Psoas muscle (tissue), 8 donors: ENCODE results near the gene DTD2. TPM values are rescaled to one million over a fixed set of nuclear protein-coding genes. Genes with fewer than 3 reads are reported as not detected.

Experiments
- ATAC-seq, 4 donors: fragments of 200-7000 bp; cut with Tn5 transposase; one replicate each; pipeline ENCODE4 v1.9.1; 2020; ENCODE audit warnings: moderate library complexity in 3 of 4, mild to moderate bottlenecking in 2 of 4
- DNase-seq, 2 donors: peaks; one replicate each; pipeline ENCODE4 v3.0.0-alpha.2; 2020
- H3K27ac ChIP-seq: fragments of 200-600 bp; one replicate; pipeline ENCODE4 v1.8.0; 2022
- H3K27me3 ChIP-seq, 3 donors: fragments of 200-600 bp in 1 of 3; one replicate each; pipeline versions ENCODE4 v1.6.1 to v1.8.0; 2013 to 2022; ENCODE audit warnings: low read length in 2 of 3, mild to moderate bottlenecking in 2 of 3, moderate library complexity in 1 of 3; ENCODE audit not compliant: insufficient read depth in 3 of 3
- H3K36me3 ChIP-seq, 2 donors: fragments of 200-600 bp in 1 of 2; one replicate each; pipeline versions ENCODE4 v1.6.1 to v1.8.0; 2013 to 2022; ENCODE audit warnings: low read depth in 1 of 2, mild to moderate bottlenecking in 1 of 2, moderate library complexity in 1 of 2; ENCODE audit not compliant: insufficient read depth in 1 of 2
- H3K4me1 ChIP-seq: fragments of 200-600 bp; one replicate; pipeline ENCODE4 v1.8.0; 2022
- H3K4me3 ChIP-seq: fragments of 200-600 bp; one replicate; pipeline ENCODE4 v1.8.0; 2022; ENCODE audit warnings: mild to moderate bottlenecking
- H3K9me3 ChIP-seq: fragments of 200-600 bp; one replicate; pipeline ENCODE4 v1.8.0; 2022
- WGBS, 3 donors: extraction: QIAGEN DNeasy Blood & Tissue Kit; methylation state at CpG; one replicate each; pipeline versions ENCODE4 v1.1.6 to v1.1.7; 2013; 5-methylcytosine and 5-hydroxymethylcytosine counted together
- intact Hi-C, 2 donors: fragments of 100-400 bp; cut with DNase I; formaldehyde crosslinking; loops; one replicate each; pipeline versions ENCODE4 v1.11.0 to v1.14.2; 2022
- polyA plus RNA-seq, 3 donors: library from polyadenylated mRNA; stranded (reverse); fragments of 200-250 nt; gene quantifications; one replicate each; pipeline ENCODE4 v1.2.3, GENCODE V29; 2013
- total RNA-seq, 4 donors: library from RNA; stranded (reverse); fragmentation: NEBNext Ultra II Directional in 2 of 4; extraction: Animal tissue kit (Norgen Biotek cat#: 25700) in 2 of 4; gene quantifications; one replicate each; pipeline versions ENCODE4 v1.2.1 to v1.2.4, GENCODE V29; 2021 to 2023
- TF ChIP-seq, protein P1 (sequence below): fragments of 200-600 bp; IDR thresholded peaks from one replicate; pipeline ENCODE4 v1.8.0; 2022; ENCODE audit warnings: antibody characterized with exemption
- donor health status: healthy with polysubstance abuse.
- donor health status: DM: no; HTN: no; CAD: no; lungs with moderate emphysema.
- donor health status: Bipolar disorder and iron deficiency.
- donor health status: healthy.
- donor health status: DM: yes; HTN: yes; CAD: no.
- donor health status: DM: no; HTN: no; CAD: no.
- donor health status: DM: no; HTN: no; CAD: no.
- donor health status: DM: yes; HTN: yes; CAD: no.

The DTD2 gene
- total and polyA plus RNA-seq, 7 donors: 2.1 to 9.5 (median 4.2) TPM

- Histone ChIP-seq H3K27me3 (no peaks in the 10 kb centered on the region), H3K9me3 (no peaks in the 10 kb centered on the region), H3K4me1 (no peaks in the 10 kb centered on the region), H3K36me3 (no peaks in the 10 kb centered on the region), H3K27ac (no peak overlapping the region), H3K4me3 (no peak overlapping the region)
- TF ChIP-seq, protein P1, sequence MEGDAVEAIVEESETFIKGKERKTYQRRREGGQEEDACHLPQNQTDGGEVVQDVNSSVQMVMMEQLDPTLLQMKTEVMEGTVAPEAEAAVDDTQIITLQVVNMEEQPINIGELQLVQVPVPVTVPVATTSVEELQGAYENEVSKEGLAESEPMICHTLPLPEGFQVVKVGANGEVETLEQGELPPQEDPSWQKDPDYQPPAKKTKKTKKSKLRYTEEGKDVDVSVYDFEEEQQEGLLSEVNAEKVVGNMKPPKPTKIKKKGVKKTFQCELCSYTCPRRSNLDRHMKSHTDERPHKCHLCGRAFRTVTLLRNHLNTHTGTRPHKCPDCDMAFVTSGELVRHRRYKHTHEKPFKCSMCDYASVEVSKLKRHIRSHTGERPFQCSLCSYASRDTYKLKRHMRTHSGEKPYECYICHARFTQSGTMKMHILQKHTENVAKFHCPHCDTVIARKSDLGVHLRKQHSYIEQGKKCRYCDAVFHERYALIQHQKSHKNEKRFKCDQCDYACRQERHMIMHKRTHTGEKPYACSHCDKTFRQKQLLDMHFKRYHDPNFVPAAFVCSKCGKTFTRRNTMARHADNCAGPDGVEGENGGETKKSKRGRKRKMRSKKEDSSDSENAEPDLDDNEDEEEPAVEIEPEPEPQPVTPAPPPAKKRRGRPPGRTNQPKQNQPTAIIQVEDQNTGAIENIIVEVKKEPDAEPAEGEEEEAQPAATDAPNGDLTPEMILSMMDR: no peak
- DNase-seq (no peak), ATAC-seq (no peak)
- 84 to 88% (median 87%) methylated on average over 3 of the region's 3 CpGs for WGBS, 3 donors
- intact Hi-C loops: no loop called here
These were observed 4.2 kb upstream of the DTD2 start for GRCh38 chr14:31461545-31461944.

DNA sequence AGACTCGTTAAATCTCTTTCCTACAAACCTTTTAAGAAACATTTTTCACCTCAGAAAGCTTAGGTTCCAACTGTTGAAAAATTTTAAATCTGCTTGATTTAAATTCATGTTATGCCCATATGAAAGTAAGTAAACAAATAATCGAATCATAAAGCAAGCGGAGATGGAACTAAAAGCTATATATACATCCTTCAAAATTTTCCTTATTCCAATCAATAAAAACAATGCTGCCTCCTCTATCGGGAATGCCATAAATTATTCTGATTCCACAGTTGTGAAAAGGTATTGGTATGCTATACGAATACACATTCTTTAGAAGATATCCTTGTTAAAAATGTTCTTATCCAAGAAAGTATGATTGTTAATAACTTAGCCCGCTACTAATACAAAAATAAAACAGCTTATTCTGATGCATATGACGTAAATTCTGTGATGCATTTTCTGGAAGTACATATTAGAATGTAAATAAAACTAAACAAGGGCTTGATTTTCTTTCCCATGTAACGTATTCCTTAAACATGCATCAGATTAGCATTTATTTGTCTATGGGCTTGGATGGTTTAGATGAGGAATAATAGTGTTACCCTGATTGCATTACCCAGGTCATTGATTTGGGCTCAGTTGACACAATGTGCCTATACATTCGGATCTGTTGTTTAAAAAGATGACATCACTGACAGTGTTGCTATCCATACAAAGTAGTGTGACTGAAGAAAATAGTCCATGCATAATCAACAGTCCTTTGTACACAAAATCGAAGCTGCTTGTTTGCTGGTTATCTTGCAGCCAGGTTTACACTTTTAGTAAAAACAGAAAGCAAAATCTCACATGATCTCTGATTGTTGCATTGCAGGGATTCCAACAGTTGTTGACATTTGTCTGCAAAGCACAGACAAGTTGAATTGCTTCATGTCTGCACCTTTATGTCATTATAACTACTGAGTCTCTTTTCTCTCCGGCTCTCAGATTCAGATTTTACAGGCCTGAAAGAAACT lies 656 bp upstream of the DTD2 start:
- TF ChIP-seq, protein P1: no peak
- H3K27me3 ChIP-seq: no peaks in the 10 kb centered on the region
- ATAC-seq (no peak), DNase-seq (no peak)
- H3K4me1 ChIP-seq: peaks cover 11% of the 10 kb centered on the region
- peaks cover 0 to 5% of the 10 kb centered on the region in 2 donors for H3K36me3 ChIP-seq
- no peaks in the 10 kb centered on the region for H3K9me3 ChIP-seq
- 51 to 58% (median 54%) methylated on average over 11 of the region's 11 CpGs for WGBS, 3 donors
- H3K4me3 ChIP-seq: peak overlapping the region; percentile 90
- intact Hi-C loops: loop anchor here (5.0 kb wide), 2 partner anchors 41 to 104 kb away; partner anchors contain the start of gene NUBPL (in 1 of the 2)
- peak overlapping the region; percentile 94 for H3K27ac ChIP-seq

- DNase-seq (no peak), ATAC-seq (no peak)
- no peak overlapping the region for H3K4me3 ChIP-seq
- WGBS, 3 donors: 47 to 69% (median 52%) methylated on average over 2 of the region's 2 CpGs
- TF ChIP-seq, protein P1: peak; percentile 47
- peaks cover 7% of the 10 kb centered on the region for H3K4me1 ChIP-seq
- peaks cover 6 to 69% of the 10 kb centered on the region in 2 donors for H3K36me3 ChIP-seq
- intact Hi-C loops: no loop called here
- H3K27me3 ChIP-seq: no peaks in the 10 kb centered on the region
- no peaks in the 10 kb centered on the region for H3K9me3 ChIP-seq
- H3K27ac ChIP-seq: no peak overlapping the region
These were observed 7.2 kb downstream of the DTD2 start for GRCh38 chr14:31449971-31450610.

GRCh38 chr14:31449136-31449535 lies 8.2 kb downstream of the DTD2 start:
- Histone ChIP-seq H3K4me3 (no peak overlapping the region), H3K4me1 (peaks cover 1% of the 10 kb centered on the region), H3K9me3 (no peaks in the 10 kb centered on the region), H3K27me3 (no peaks in the 10 kb centered on the region), H3K27ac (no peak overlapping the region), H3K36me3 (peaks cover 6 to 74% of the 10 kb centered on the region in 2 donors)
- TF ChIP-seq, protein P1: no peak
- no peak for DNase-seq
- intact Hi-C loops: no loop called here
- no peak for ATAC-seq
- 73 to 84% (median 77%) methylated on average over 8 of the region's 8 CpGs for WGBS, 3 donors
